NCI-H2227 treated with DMSO at 0.1 percent for 48 hours (cell line): ENCODE results near the gene ANTXR2.

Source experiments
- DNase-seq: peaks from one replicate; lab custom pipeline; 2025; lab: John Stamatoyannopoulos, UW

The ANTXR2 gene

DNA sequence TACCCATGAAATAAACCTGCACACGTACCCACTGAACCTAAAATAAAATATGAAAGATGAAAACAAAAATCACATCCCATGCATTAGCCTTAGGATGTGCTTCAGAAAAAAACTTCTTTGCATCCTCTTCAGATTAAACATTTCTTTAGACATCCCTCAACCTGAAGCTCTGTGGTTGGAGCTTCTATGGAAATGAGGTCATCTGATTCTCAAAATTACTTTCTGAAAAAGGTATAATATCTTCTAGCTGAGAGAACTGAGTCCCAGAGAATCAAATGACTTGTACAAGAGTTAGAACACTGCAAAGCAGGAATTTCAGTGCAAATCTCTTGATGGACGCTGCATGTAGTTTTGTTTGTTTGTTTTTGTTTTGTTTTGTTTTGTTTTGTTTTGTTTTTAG is 19.1 kb upstream of the ANTXR2 start:
- DNase-seq: no peak

GRCh38 chr4:80091688-80092087 is 18.7 kb upstream of the ANTXR2 start:
- no peak for DNase-seq

DNA sequence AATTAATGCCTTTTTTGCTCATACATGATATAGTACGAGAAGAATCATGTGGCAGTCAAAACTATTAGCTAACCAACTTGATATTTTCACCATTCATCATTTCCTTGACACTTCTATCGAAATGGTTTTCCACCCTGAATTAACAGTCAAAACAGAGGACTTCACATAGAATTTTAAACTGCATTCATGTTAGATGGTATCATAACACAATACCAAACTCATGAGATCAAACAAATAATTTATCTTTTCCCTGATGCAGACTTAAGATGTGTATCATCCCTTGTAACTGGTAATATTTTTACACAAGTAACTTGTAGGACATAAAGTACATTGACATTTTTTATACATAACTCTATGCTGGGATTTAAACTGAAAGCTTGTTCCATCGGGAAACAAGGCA is 18.2 kb upstream of the ANTXR2 start:
- no peak for DNase-seq

- DNase-seq: no peak
Observed at GRCh38 chr4:80090090-80090489, 17.1 kb upstream of the ANTXR2 start.

DNA sequence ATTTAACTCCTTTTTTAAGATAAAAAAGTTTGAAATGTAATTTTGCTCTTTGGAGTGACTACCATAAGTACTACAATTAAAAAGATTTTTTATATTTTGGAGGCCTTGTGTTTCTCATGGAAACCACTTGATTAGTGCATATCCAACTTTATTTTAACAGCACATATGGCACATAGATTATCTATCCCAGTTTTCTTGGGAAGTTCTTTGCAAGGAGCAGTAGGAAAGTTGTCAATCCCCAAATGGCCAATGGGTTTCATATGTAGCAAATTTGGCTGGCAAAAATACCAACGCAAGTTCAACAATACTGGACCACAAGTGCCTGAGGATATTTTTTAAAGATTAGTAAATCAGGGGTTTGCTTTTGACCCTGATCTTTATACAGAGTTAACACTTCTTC is 15.4 kb upstream of the ANTXR2 start:
- DNase-seq: no peak

DNA sequence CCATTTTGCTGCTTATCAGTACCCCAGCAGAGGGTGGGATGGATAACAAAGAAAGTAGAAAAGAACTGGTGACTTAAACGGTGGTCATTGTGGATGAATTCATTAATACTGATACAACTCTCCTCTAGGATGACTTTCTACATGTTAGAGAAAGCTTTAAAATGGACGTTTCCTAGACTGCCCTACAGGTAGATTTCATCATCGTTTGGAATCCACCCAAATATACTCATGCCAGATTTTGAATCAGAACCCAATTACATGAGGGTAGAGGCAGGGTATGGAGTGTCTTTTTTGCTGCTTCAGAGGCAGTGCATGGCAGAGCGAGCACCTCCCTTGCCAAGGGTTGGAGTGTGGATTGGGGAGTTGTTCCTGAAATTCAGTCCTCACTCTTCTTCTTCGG is 13.3 kb upstream of the ANTXR2 start:
- DNase-seq: no peak

- DNase-seq: no peak
Observed at GRCh38 chr4:80085081-80085480, 12.1 kb upstream of the ANTXR2 start.

- no peak for DNase-seq
Observed at GRCh38 chr4:80082693-80083092, 9.7 kb upstream of the ANTXR2 start.

DNA sequence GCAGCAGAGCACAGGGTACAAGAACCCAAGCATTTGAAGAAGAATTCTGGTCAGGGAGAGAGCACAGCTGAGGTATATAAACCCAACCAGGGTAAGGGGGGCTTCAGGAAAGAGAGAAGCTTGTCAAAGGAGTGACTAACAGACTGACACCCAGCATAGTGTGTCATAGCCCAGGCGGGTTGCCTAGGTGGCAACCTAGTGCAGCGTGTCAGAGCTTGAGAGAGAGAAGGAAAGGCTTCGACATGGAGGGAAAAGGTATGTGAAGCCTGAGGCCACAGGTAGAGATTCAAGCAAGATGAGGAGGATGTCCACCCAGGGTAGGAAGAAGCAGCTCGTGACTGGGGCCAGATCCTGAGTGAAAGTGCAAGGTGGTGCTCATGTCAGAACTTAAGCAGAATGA is 8.5 kb upstream of the ANTXR2 start:
- no peak for DNase-seq

- no peak for DNase-seq
Observed at GRCh38 chr4:80079255-80079923, 6.4 kb upstream of the ANTXR2 start.

GRCh38 chr4:80078346-80079092 is 5.5 kb upstream of the ANTXR2 start:
- no peak for DNase-seq

- DNase-seq: no peak
Observed at GRCh38 chr4:80077639-80078038, 4.6 kb upstream of the ANTXR2 start.

GRCh38 chr4:80076681-80077080 is 3.7 kb upstream of the ANTXR2 start:
- DNase-seq: no peak

- DNase-seq: no peak
Observed at GRCh38 chr4:80075995-80076675, 3.1 kb upstream of the ANTXR2 start.

DNA sequence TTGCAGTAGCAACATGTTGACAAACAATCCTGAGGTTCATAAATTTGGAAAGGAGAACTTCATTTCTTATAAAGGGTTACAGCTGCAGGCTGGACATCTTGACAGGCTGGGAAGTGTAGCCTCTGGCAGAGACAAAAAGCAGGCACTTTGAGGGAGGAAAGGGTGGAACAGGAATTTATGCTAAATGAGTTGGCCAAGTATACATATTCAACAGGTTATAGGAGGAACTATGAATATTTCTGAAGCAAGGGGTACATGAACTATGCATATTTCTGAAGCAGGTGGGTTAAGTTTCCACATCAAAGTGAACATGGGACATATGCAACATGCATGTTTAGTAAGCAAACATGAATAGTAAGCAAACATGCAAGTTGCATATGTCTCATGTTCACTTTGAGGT is 1.6 kb upstream of the ANTXR2 start:
- no peak for DNase-seq

GRCh38 chr4:80074069-80074468 is 1.0 kb upstream of the ANTXR2 start:
- no peak for DNase-seq

DNA sequence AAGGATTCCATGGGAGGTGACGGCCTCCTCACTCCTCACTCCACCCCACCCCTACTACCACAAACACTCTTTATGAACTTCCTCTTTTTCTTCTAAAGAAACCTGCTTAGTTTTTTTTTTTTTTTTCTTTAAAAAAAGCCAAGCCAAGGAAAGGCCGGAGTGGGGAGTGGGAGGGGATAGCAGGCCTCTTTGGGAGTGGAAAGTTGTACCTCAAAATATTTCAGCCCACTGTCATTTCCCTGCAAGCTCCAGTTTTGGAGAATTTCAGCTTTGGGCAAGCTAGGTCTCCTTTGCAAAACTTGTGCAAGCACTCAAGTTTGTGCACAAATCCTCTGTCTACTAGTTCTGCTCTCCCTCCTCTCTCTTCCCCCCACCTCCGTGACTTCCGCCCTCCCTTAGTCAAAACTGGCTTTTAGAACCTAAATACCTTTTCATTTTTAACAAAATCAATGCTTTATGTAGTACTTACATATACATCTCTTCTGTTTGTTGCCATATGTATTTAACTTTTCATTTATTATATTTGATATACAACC is 512 bp upstream of the ANTXR2 start:
- DNase-seq: no peak

DNA sequence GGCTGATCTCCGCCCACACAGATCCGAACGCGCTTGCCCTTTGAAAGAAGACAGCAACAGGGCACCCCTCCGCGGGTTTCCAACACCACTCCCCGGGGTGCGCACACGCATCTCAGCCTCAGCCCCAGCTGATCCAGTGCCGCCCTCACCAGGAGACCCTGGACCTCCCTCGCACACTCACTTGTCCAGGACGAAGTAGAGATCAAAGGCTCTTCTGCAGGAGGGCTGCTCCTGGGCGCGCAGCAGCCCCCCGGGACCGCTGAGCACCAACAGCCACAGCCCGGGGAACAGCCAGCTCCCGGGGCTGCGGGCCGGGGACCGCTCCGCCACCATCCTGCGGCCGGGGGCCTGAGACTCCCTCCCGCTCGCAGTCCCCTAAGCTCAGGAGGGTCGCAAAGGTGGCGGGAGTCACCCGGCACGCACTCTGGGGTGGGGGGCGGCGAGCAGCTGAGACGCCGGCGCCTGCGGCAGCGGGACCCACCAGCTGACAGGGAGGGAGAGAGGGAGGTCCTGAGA is 743 bp downstream of the ANTXR2 start:
- DNase-seq: no peak

GRCh38 chr4:80071604-80072227 is 1.3 kb downstream of the ANTXR2 start:
- DNase-seq: no peak

DNA sequence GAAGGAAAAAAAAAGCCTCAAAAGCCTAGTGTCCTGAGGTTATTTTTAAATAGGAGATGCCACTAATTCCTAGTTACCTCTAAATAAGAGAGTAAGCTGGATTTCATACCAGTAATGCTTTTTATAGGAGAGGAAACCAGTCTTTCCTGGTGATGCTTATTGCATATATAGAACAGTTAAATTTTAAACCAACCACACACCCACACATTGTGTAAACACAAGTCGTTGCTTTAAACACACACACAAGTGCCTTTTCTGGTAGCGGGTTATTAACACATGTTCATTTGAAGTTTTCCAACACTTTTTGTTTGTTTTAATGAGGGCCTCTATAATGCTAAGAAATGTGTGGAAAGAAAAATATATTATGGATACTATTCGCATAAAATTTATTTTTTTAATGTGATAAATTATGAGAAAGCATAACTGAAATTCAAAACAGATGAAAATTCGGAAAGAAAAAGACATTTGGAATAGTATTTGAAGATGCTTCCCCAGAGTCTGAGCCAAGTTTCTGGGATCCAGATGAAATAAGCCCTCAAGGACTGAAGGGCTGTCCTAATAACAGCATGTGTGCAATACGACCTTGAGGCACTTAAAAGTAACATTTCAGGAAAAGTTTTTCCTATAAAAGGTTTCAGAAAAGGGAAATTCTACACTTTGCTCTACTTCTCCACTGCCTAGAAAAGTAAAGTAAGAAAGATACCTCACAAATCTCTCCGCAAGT is 2.0 kb downstream of the ANTXR2 start:
- no peak for DNase-seq

DNA sequence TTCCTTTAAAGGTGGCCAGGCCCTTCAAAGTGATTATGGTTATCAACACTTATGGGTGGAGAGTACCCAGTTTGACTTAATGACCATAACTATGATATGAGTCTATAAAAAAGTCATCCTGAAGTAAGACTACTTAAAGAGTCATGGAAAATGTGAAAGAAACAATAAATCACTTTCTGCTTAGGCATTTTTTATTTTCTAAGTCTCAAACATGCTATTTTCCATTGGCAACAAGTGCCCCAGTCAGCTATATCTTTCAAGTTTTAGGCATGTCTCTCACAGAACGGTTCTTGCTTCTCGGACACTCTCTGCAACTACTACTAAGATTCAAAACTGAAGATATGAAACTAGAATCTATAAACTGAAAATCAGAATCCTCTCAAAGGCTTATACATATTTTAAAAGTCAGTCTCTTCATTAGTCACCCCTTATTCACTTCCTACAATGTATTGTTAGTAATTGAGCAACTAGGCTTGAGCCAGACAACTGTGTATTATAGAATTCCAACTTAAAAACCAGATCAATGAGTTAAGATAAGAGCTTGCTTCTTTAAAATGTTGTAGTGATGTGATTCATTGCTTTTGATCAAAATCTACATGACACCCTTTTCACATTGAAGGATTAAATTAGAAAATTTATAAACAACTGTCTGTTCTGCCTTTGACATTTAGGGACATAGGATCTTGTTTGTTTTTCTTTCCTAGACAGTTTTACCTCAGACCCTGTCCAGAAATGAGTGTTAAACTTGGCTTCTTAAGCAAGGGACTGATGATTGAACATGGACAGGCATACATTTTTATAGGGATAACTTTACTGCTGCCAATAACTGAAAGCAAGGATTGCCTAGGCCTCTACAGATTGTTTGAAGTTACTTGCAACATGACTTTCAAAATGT is 2.9 kb downstream of the ANTXR2 start:
- DNase-seq: no peak
